PC-9 (cell line): Measurements from ENCODE around the gene C1QTNF12. TPM values are rescaled to one million over a fixed set of nuclear protein-coding genes. Genes with fewer than 3 reads are reported as not detected.

Experiments
- BruUV-seq: library from RNA; stranded (reverse); fragments of 400-500 nt; replicated peaks from 2 replicates; lab custom pipeline; 2021; lab: Mats Ljungman, UMichigan
- CTCF ChIA-PET: fragments of 300-600 bp; sonication (Branson Sonifier 250); formaldehyde crosslinking; loops from one replicate; lab custom pipeline; 2022; ENCODE audit warnings: antibody characterized with exemption; lab: Charles Lee
- POLR2A ChIA-PET: fragments of 300-600 bp; sonication (Branson Sonifier 250); formaldehyde crosslinking; loops from one replicate; lab custom pipeline; 2022; ENCODE audit warnings: antibody characterized with exemption; ENCODE audit not compliant: unreplicated experiment; lab: Charles Lee
- DNase-seq, 2 experiments: peaks; one replicate each; pipeline versions ENCODE4 v3.0.0 to v3.0.0-alpha.2; 2015 to 2022; ENCODE audit warnings: mixed read lengths in 1 of 2
- H2AFZ ChIP-seq: fragments of 200-600 bp; sonication (generic); 2 replicates; pipeline ENCODE4 v1.8.1; 2017; ENCODE audit warnings: antibody characterized with exemption
- H3F3A ChIP-seq: fragments of 200-600 bp; sonication (generic); 2 replicates; pipeline ENCODE4 v1.8.1; 2017; ENCODE audit warnings: antibody characterized with exemption, mild to moderate bottlenecking, low read depth; ENCODE audit not compliant: insufficient read depth
- H3K27ac ChIP-seq: fragments of 200-600 bp; sonication (generic); 2 replicates; pipeline ENCODE4 v1.6.1; 2016; ENCODE audit warnings: mixed run types
- H3K27me3 ChIP-seq: fragments of 200-600 bp; sonication (generic); 2 replicates; pipeline ENCODE4 v1.6.1; 2016; ENCODE audit warnings: low read depth, mixed run types; ENCODE audit not compliant: insufficient read depth
- H3K36me3 ChIP-seq: fragments of 200-600 bp; sonication (generic); 2 replicates; pipeline ENCODE4 v1.6.1; 2016; ENCODE audit warnings: low read depth, mixed run types
- H3K4me1 ChIP-seq: fragments of 200-600 bp; sonication (generic); replicated peaks from 2 replicates; pipeline ENCODE4 v1.6.1; 2016; ENCODE audit warnings: mixed run types; ENCODE audit not compliant: insufficient read depth
- H3K4me2 ChIP-seq: fragments of 200-600 bp; sonication (generic); 2 replicates; pipeline ENCODE4 v1.6.1; 2017; ENCODE audit warnings: mixed run types
- H3K4me3 ChIP-seq: fragments of 200-600 bp; sonication (generic); 2 replicates; pipeline ENCODE4 v1.6.1; 2016; ENCODE audit warnings: mixed run types
- H3K79me2 ChIP-seq: fragments of 200-600 bp; sonication (generic); 2 replicates; pipeline ENCODE4 v1.6.1; 2017; ENCODE audit warnings: low read depth, mixed run types
- H3K9me2 ChIP-seq: fragments of 200-600 bp; sonication (generic); 2 replicates; pipeline ENCODE4 v1.8.1; 2017; ENCODE audit warnings: mild to moderate bottlenecking; ENCODE audit not compliant: insufficient read depth
- H3K9me3 ChIP-seq: fragments of 200-600 bp; sonication (generic); 2 replicates; pipeline ENCODE4 v1.8.1; 2016; ENCODE audit warnings: low read depth; ENCODE audit not compliant: insufficient read depth
- H4K20me1 ChIP-seq: fragments of 200-600 bp; sonication (generic); 2 replicates; pipeline ENCODE4 v1.8.1; 2017; ENCODE audit not compliant: insufficient read depth
- EZH2 ChIP-seq: fragments of 200-600 bp; sonication (generic); IDR thresholded peaks from 2 replicates; pipeline ENCODE4 v1.8.0; 2017; ENCODE audit warnings: antibody characterized with exemption, low read depth
- intact Hi-C: fragments of 100-400 bp; cut with micrococcal nuclease; formaldehyde crosslinking; loops from one replicate; pipeline ENCODE4 v1.10.0; 2022; ENCODE audit not compliant: unreplicated experiment
- total RNA-seq: library from RNA; stranded (reverse); gene quantifications from 2 replicates; pipeline ENCODE4 v1.2.3, GENCODE V29; 2021
- TF ChIP-seq, protein P1 (sequence below): fragments of 200-600 bp; sonication (generic); conservative IDR thresholded peaks from 2 replicates; pipeline ENCODE4 v1.6.1; 2017; ENCODE audit warnings: mixed run types, antibody characterized with exemption, mild to moderate bottlenecking, moderate library complexity

Gene C1QTNF12
- total RNA-seq, 1 experiment from 2014 or later = 5.2 TPM

GRCh38 chr1:1231400-1232207 lies 14.9 kb downstream of the C1QTNF12 start, which contains the start of gene SDF4:
TSS of gene SDF4 (minus strand) at chr1:1232001. CDS start at chr1:1228772, 3,229 bp downstream.
- Histone ChIP-seq H3F3A (peaks cover 28% of the 10 kb centered on the region; the same call in 1 of the 2 replicates), H3K9me3 (no peaks in the 10 kb centered on the region), H3K4me3 (peak within 1 kb of the TSS; percentile 99), H3K9me2 (no peaks in the 10 kb centered on the region), H2AFZ (peak within 1 kb of the TSS; percentile 89), H3K79me2 (peaks cover 82% of the 10 kb centered on the region), H3K36me3 (no peaks in the 10 kb centered on the region), H3K4me2 (peak within 1 kb of the TSS; percentile 85), H3K27ac (peak within 1 kb of the TSS; percentile 32), H4K20me1 (peaks cover 26% of the 10 kb centered on the region), H3K27me3 (no peaks in the 10 kb centered on the region), H3K4me1 (peaks cover 36% of the 10 kb centered on the region)
- POLR2A ChIA-PET = no interaction called here
- BruUV-seq = no TSS peak
- CTCF ChIA-PET = interaction anchor here (0.5 to 0.6 kb wide), 2 partner anchors 67 to 109 kb away, joined by 3 read pairs; no protein-coding TSS in a partner anchor
- intact Hi-C loops = loop anchor here (1.0 to 10.0 kb wide), 3 partner anchors 69 to 247 kb away; partner anchors contain the start of gene PERM1
- no peak for TF ChIP-seq EZH2
- TF ChIP-seq, protein P1, sequence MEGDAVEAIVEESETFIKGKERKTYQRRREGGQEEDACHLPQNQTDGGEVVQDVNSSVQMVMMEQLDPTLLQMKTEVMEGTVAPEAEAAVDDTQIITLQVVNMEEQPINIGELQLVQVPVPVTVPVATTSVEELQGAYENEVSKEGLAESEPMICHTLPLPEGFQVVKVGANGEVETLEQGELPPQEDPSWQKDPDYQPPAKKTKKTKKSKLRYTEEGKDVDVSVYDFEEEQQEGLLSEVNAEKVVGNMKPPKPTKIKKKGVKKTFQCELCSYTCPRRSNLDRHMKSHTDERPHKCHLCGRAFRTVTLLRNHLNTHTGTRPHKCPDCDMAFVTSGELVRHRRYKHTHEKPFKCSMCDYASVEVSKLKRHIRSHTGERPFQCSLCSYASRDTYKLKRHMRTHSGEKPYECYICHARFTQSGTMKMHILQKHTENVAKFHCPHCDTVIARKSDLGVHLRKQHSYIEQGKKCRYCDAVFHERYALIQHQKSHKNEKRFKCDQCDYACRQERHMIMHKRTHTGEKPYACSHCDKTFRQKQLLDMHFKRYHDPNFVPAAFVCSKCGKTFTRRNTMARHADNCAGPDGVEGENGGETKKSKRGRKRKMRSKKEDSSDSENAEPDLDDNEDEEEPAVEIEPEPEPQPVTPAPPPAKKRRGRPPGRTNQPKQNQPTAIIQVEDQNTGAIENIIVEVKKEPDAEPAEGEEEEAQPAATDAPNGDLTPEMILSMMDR = no peak
- peak; percentile 86 to 94 for DNase-seq

DNA sequence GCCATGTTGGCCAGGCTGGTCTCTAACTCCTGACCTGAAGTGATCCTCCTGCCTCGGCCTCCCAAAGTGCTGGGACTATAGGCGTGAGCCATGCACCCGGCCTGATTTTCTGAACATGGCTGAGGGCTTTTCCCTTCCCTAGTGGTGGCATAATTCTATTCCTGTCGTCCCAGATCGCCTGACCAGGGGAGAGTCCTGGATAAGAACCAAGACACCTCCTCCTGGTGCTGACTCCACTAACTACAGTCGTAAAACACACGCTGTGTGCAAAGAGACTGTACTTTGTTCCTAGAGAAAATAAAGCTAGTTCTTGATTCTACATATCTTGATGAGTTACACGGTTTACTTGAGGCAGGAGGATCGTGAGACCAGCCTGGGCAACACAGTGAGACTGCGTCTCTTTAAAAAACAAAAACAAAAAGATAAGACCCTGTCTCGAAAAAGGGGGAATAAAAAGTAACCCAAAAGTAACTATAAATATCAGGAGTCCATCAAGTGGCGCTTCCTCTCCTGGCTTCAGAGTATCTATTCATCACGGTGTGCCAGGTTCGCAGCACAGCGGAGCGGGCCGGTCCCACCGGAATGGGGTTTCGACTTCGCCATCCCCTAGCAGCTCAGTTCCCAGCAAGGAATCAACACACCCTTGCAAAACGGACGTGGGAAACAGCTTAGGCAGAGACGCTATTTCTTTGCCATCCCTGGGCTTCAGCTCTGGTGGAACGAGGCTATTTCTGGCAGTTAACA lies 15.7 kb downstream of the C1QTNF12 start:
- TF ChIP-seq, protein P1 = peak; percentile 52
- no peak for TF ChIP-seq EZH2
- Histone ChIP-seq H3K4me1 (peaks cover 28% of the 10 kb centered on the region), H3K9me2 (no peaks in the 10 kb centered on the region), H3K9me3 (no peaks in the 10 kb centered on the region), H4K20me1 (peaks cover 28% of the 10 kb centered on the region), H3K4me3 (peak overlapping the region; percentile 99), H3K36me3 (no peaks in the 10 kb centered on the region), H3K27ac (peak overlapping the region; percentile 32), H3K4me2 (peak overlapping the region; percentile 85), H2AFZ (peak overlapping the region; percentile 89), H3F3A (peaks cover 23% of the 10 kb centered on the region; the same call in 1 of the 2 replicates), H3K79me2 (peaks cover 83% of the 10 kb centered on the region), H3K27me3 (no peaks in the 10 kb centered on the region)
- TSS peak; percentile 83 for BruUV-seq
- POLR2A ChIA-PET = interaction anchor here (0.5 kb wide), 1 partner anchor 245 kb away, joined by 3 read pairs; no protein-coding TSS in a partner anchor
- intact Hi-C loops = loop anchor here (1.0 to 10.0 kb wide), 3 partner anchors 69 to 246 kb away; partner anchors contain the start of gene PERM1
- CTCF ChIA-PET = interaction anchor here (0.5 to 0.6 kb wide), 3 partner anchors 67 to 326 kb away, joined by 3 to 7 read pairs (median 3); no protein-coding TSS in a partner anchor
- peak in 1 of 2 experiments; percentile 58 for DNase-seq

- H3K27ac ChIP-seq = no peak overlapping the region
- peaks cover 31% of the 10 kb centered on the region for H4K20me1 ChIP-seq
- no peaks in the 10 kb centered on the region for H3K9me2 ChIP-seq
- H3K4me2 ChIP-seq = peak overlapping the region; percentile 85; the same call in 1 of the 2 replicates
- no peaks in the 10 kb centered on the region for H3K36me3 ChIP-seq
- peaks cover 12% of the 10 kb centered on the region; the same call in 1 of the 2 replicates for H3F3A ChIP-seq
- intact Hi-C loops = loop anchor here (2.0 to 10.0 kb wide), 2 partner anchors 107 to 245 kb away; partner anchors contain the start of gene PERM1
- no peak for DNase-seq
- H3K9me3 ChIP-seq = no peaks in the 10 kb centered on the region
- POLR2A ChIA-PET = no interaction called here
- no peak overlapping the region for H2AFZ ChIP-seq
- CTCF ChIA-PET = no interaction called here
- H3K79me2 ChIP-seq = peaks cover 76% of the 10 kb centered on the region
- no TSS peak for BruUV-seq
- peaks cover 26% of the 10 kb centered on the region for H3K4me1 ChIP-seq
- no peaks in the 10 kb centered on the region for H3K27me3 ChIP-seq
- TF ChIP-seq EZH2 = no peak
- TF ChIP-seq, protein P1 = no peak
- no peak overlapping the region for H3K4me3 ChIP-seq
Observed at GRCh38 chr1:1229770-1230169, 16.8 kb downstream of the C1QTNF12 start.
